ENCODE data around the gene CCNL1. TPM values are rescaled to one million over a fixed set of nuclear protein-coding genes. Genes with fewer than 3 reads are reported as not detected.

The CCNL1 gene
- total and polyA plus RNA-seq, 2 of the 8 experiments (the other 6 are each of a cell fraction or from before 2014, with no cell fraction given) = 64.5 to 68.6 TPM

DNA sequence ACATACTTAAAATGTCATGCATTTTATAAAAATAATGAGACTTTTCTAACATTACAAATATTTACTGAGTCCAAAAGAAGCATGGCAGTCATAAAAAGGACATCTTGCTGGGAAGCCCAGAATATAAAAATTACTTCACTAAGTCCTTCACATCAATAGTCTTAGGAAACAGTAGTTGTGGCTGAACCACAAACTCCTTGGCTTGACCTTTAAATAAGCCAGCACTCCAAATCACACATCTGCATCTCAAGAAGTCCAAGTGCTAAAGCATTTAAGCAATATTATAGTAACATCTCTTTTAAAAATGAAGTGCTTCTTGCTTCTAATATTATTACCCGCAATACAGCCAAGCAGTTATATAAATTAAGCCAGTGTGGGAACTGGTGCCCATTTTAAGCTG, 8.8 kb downstream of the CCNL1 start:
- H3K4me2 ChIP-seq (ENCODE audit: insufficient read depth in 1 of 2, low read depth in 2 of 2, low read length in 2 of 2) = no peak overlapping the region
- no peak overlapping the region for H3K18ac ChIP-seq (ENCODE audit: extremely low read depth, low read length)
- H2BK15ac ChIP-seq (ENCODE audit: low read length) = no peak overlapping the region
- H3K4me1 ChIP-seq (replicated peaks in 1 of 4; ENCODE audit: control insufficient read depth in 3 of 4, insufficient read depth in 4 of 4, low read length in 3 of 4) = no peaks in the 10 kb centered on the region
- peaks cover 0 to 41% of the 10 kb centered on the region in 2 experiments; a peak in 3 of 4 replicates for H3K79me2 ChIP-seq (ENCODE audit: control insufficient read depth in 1 of 2, insufficient read depth in 2 of 2, low read length in 2 of 2)
- H3K4ac ChIP-seq (replicated peaks; ENCODE audit: insufficient read length, low read depth, low read length) = no peak overlapping the region
- no peaks in the 10 kb centered on the region for H3K9me3 ChIP-seq (ENCODE audit: insufficient read depth in 2 of 2, low read depth in 1 of 2, low read length in 1 of 2)
- H2AFZ ChIP-seq (ENCODE audit: low read length) = no peak overlapping the region
- POLR2A ChIA-PET (ENCODE audit: partially characterized antibody) = interaction anchor here (1.1 to 6.1 kb wide), 6 partner anchors 9 to 36 kb away, joined by 3 to 43 read pairs (median 6); partner anchors contain the start of gene CCNL1
- H3K27ac ChIP-seq (ENCODE audit: low read depth, low read length) = no peak overlapping the region
- no peak overlapping the region for H2BK12ac ChIP-seq (ENCODE audit: low read depth, low read length)
- no peak overlapping the region for H3K4me3 ChIP-seq (ENCODE audit: extremely low read depth in 1 of 4, insufficient read depth in 2 of 4, low read depth in 3 of 4, low read length in 4 of 4)
- no peak overlapping the region for H2BK120ac ChIP-seq (replicated peaks; ENCODE audit: low read depth, low read length)
- FAIRE-seq (no peak), DNase-seq (ENCODE audit: low read depth in 1 of 2, low spot score in 2 of 2) (no peak)
- H4K8ac ChIP-seq (ENCODE audit: extremely low read depth, insufficient read depth, low read length) = no peak overlapping the region
- H3K23ac ChIP-seq (ENCODE audit: insufficient read length) = no peak overlapping the region
- no peak overlapping the region for H3K9ac ChIP-seq (replicated peaks in 1 of 4; ENCODE audit: extremely low read depth in 1 of 4, low read depth in 3 of 4, low read length in 3 of 4)
- no peak overlapping the region for H3K14ac ChIP-seq (ENCODE audit: insufficient read length)
- H2AK5ac ChIP-seq (ENCODE audit: low read depth, low read length) = no peak overlapping the region
- no peaks in the 10 kb centered on the region for H3K79me1 ChIP-seq (ENCODE audit: low read depth, low read length)
- H3K56ac ChIP-seq (replicated peaks; ENCODE audit: insufficient read length, low read depth, low read length) = no peak overlapping the region
- H2BK20ac ChIP-seq (ENCODE audit: low read length) = no peak overlapping the region
- CTCF ChIA-PET (ENCODE audit: partially characterized antibody) = interaction anchor here (0.6 to 1.2 kb wide), 2 partner anchors 20 to 87 kb away, joined by 3 to 4 read pairs; no protein-coding TSS in a partner anchor
- peaks cover 8 to 18% of the 10 kb centered on the region in 2 experiments for H4K20me1 ChIP-seq (replicated peaks in 1 of 2; ENCODE audit: control insufficient read depth in 1 of 2, insufficient read depth in 2 of 2, low read length in 2 of 2)
- no peak overlapping the region for H2BK5ac ChIP-seq (ENCODE audit: low read depth, low read length)
- peaks cover 0 to 1% (median 0%) of the 10 kb centered on the region in 4 experiments; a peak in 1 of 7 replicates for H3K27me3 ChIP-seq (replicated peaks in 1 of 4; ENCODE audit: control insufficient read depth in 3 of 4, extremely low read depth in 1 of 4, insufficient read depth in 3 of 4, low read length in 3 of 4)
- no peak for TF ChIP-seq CBX5 (IDR thresholded peaks at IDR 0.05; ENCODE audit: low read depth, low read length)
- TF ChIP-seq POLR2A (IDR thresholded peaks at IDR 0.05; ENCODE audit: control extremely low read depth in 1 of 2, low read depth in 2 of 2, low read length in 2 of 2) = peak in 1 of 2 experiments; percentile 32; a peak in 1 of 3 replicates
- no peak overlapping the region for H4K5ac ChIP-seq (ENCODE audit: insufficient read length, low read depth, low read length)
- no peaks in the 10 kb centered on the region for H3K23me2 ChIP-seq (ENCODE audit: low read depth, low read length)
- peaks cover 31 to 100% (median 84%) of the 10 kb centered on the region in 4 experiments for H3K36me3 ChIP-seq (ENCODE audit: control insufficient read depth in 2 of 4, insufficient read depth in 4 of 4, low read length in 3 of 4)
- no peak overlapping the region for H4K91ac ChIP-seq (replicated peaks; ENCODE audit: insufficient read length, low read length)
- 88% methylated on average over 1 of the region's 1 CpG; no CpG with 5 or more reads in 1 of the 2 experiments for WGBS, 2 experiments (ENCODE audit: extremely low coverage in 1 of 2, insufficient coverage in 1 of 2, insufficient read length in 1 of 2, insufficient replicate concordance in 2 of 2, low coverage in 1 of 2, low lambda C conversion rate in 2 of 2, missing lambda C conversion rate in 1 of 2)
